Activated naive CD4-positive, alpha-beta T cell treated with anti-CD3 and anti-CD28 coated beads, Interleukin-2, amount 10 ng/mL, durations not matched to agents 7 days and 5 days (primary cell): ENCODE data around the gene KSR2.

Experiments
- CTCF ChIA-PET: fragments of 350-600 bp; sonication (Branson Sonifier 250); formaldehyde crosslinking; loops from one replicate; lab custom pipeline; 2021; ENCODE audit warnings: antibody characterized with exemption; lab: Charles Lee
- DNase-seq: peaks from one replicate; pipeline ENCODE4 v3.0.0-alpha.2; 2020
- H3K27ac Mint-ChIP-seq: one replicate; pipeline ENCODE4 v1.8.0; 2021; ENCODE audit warnings: mild to moderate bottlenecking, moderate library complexity, mixed read lengths
- H3K27me3 Mint-ChIP-seq: one replicate; pipeline ENCODE4 v1.8.0; 2021; ENCODE audit warnings: mild to moderate bottlenecking, mixed read lengths
- H3K36me3 Mint-ChIP-seq: one replicate; pipeline ENCODE4 v1.8.0; 2021; ENCODE audit warnings: mixed read lengths
- H3K4me1 Mint-ChIP-seq: one replicate; pipeline ENCODE4 v1.8.0; 2021; ENCODE audit warnings: mixed read lengths
- H3K4me3 Mint-ChIP-seq: one replicate; pipeline ENCODE4 v1.8.0; 2021; ENCODE audit warnings: mild to moderate bottlenecking, moderate library complexity, mixed read lengths
- H3K9me3 Mint-ChIP-seq: one replicate; pipeline ENCODE4 v1.8.0; 2021; ENCODE audit warnings: mixed read lengths

KSR2 gene

DNA sequence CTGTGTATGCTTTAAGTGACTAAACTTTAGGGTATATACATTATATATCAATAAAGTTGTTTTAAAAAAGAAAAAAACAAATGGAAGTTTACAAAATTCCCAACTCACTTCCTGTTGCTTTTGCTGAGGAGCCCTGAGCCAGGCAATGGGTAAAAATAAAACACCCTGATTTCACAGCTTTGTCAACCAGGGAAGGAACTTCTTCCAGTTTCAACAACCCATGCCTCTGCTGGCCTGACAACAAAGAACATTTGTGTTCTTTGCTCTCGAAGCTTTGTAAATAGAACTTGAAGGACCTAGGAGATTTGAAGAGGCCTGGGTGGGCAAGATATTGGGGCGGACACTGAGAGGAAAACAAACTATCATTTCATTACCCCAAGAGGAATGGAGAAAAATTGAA is 466.2 kb downstream of the KSR2 start:
- no peak for DNase-seq
- H3K36me3 Mint-ChIP-seq, result no peaks in the 10 kb centered on the region
- no peaks in the 10 kb centered on the region for H3K9me3 Mint-ChIP-seq
- no peaks in the 10 kb centered on the region for H3K4me1 Mint-ChIP-seq
- H3K4me3 Mint-ChIP-seq, result no peak overlapping the region
- CTCF ChIA-PET, result no interaction called here
- H3K27me3 Mint-ChIP-seq, result no peaks in the 10 kb centered on the region
- H3K27ac Mint-ChIP-seq, result no peak overlapping the region

DNA sequence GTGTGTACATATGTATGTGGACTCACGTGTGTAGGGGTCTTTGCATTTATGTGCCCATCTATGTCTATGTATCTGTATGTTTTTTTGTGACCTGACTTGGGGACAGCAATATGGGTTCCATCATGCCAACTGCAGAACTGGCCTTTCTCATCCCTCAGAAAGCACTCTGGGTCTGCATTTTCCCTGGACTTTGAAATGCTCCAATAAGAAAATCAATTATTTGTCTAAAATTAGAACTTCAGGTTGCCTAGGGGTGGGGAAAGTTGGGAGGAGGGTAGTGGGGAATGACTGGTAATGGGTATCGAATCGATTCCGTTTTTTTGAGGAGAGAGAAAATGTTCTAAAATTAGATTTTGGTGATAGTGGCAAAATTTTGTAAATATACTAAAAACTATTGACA is 466.6 kb downstream of the KSR2 start:
- no peaks in the 10 kb centered on the region for H3K27me3 Mint-ChIP-seq
- H3K36me3 Mint-ChIP-seq, result no peaks in the 10 kb centered on the region
- H3K4me3 Mint-ChIP-seq, result no peak overlapping the region
- CTCF ChIA-PET, result no interaction called here
- no peaks in the 10 kb centered on the region for H3K4me1 Mint-ChIP-seq
- H3K27ac Mint-ChIP-seq, result no peak overlapping the region
- DNase-seq, result no peak
- no peaks in the 10 kb centered on the region for H3K9me3 Mint-ChIP-seq

DNA sequence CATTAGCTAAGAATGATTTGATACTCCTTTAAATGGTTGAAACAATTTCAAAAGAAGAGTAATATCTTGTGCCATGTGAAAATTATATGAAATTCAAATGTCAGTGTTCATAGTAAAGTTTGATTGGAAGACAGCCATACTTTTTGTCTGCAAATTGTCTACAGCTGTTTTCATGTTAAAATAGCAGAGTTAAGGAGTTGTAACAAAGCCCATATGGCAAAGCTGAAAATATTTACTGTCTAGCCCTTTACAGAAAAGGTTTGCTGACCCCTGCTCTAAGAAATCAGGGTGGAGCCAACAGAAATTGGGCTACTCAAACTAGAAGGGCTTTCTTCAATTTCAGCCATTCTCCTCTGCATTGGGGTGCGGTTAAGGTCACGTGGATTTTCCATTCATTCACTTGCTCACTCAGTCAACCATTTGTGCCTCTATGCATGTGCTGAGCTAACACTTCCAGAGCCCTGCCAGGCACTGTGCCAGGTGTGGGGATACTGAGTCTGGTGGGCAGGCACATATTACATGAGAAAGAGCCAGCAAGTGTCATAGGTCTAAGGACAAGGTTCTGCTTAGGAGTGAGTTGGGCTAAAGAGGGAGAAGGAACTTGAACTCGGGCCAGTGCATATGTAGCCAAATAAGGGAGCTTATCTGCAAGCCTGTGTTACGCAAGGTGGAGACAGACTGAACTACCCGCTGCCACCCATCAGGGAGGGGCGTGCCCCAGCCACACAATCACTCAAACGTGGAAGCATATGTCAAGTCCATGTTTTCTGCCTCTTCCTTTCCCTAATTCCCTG is 467.5 kb downstream of the KSR2 start:
- no peaks in the 10 kb centered on the region for H3K36me3 Mint-ChIP-seq
- H3K9me3 Mint-ChIP-seq, result no peaks in the 10 kb centered on the region
- no peak overlapping the region for H3K27ac Mint-ChIP-seq
- DNase-seq, result no peak
- no peaks in the 10 kb centered on the region for H3K4me1 Mint-ChIP-seq
- no peak overlapping the region for H3K4me3 Mint-ChIP-seq
- CTCF ChIA-PET, result interaction anchor here (0.6 kb wide), 1 partner anchor 280 kb away, joined by 3 read pairs; no protein-coding TSS in a partner anchor
- H3K27me3 Mint-ChIP-seq, result no peaks in the 10 kb centered on the region

DNA sequence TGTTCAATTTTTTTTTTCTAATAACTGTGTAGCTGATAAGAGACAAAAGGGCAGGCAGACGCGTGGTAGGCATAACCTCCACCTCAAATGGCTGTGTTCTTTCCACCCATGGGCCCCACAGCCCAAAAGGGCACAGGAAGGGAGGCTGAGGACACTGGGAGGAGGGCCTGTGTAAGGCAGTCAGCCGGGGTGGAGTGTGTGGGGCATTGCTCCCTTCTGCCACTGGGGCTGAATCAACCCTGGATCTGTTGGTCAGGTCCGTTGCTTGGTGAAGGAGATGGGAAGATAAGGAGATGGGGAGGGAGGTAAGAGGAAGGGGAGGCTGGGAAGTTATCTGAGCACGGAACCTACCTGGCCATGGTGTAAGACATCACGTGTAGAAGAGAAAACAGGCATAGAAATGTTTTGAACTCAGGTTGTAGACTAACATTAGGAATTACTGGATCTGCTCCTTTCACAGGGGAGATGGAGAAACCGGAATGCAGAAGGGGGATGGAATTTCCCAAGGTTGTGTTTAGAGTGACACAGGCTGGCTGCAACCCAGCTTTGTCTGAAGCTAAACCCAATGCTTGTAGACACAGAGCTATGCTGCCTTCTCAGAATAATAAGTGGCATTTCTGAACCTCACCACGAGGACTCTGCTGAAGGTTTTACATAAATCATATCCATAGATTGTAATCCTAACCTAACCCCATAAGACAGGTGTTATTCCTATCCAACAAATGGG is 468.9 kb downstream of the KSR2 start:
- no peaks in the 10 kb centered on the region for H3K9me3 Mint-ChIP-seq
- no peaks in the 10 kb centered on the region for H3K36me3 Mint-ChIP-seq
- no peaks in the 10 kb centered on the region for H3K4me1 Mint-ChIP-seq
- CTCF ChIA-PET, result no interaction called here
- no peak for DNase-seq
- no peaks in the 10 kb centered on the region for H3K27me3 Mint-ChIP-seq
- no peak overlapping the region for H3K4me3 Mint-ChIP-seq
- H3K27ac Mint-ChIP-seq, result no peak overlapping the region

DNA sequence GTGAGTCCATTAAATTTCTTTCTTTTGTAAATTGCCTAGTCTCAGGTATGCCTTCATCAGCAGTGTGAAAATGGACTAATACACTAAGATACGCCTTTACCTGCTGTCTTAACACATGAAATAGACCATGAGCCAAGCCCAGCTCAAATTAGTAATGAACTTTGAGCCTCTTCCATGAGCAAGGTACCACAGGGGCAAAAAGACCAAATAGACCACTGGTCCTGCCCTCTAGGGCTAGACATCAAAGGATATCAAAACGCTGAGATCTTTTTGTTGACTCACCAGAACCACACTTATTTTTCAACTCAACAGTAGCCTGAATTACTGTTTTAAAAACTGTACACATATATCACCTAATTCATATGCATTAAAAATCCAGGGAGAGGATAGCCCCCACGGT is 469.9 kb downstream of the KSR2 start:
- H3K4me1 Mint-ChIP-seq, result no peaks in the 10 kb centered on the region
- no peak for DNase-seq
- H3K27ac Mint-ChIP-seq, result no peak overlapping the region
- CTCF ChIA-PET, result no interaction called here
- H3K27me3 Mint-ChIP-seq, result no peaks in the 10 kb centered on the region
- no peaks in the 10 kb centered on the region for H3K9me3 Mint-ChIP-seq
- H3K36me3 Mint-ChIP-seq, result no peaks in the 10 kb centered on the region
- no peak overlapping the region for H3K4me3 Mint-ChIP-seq

DNA sequence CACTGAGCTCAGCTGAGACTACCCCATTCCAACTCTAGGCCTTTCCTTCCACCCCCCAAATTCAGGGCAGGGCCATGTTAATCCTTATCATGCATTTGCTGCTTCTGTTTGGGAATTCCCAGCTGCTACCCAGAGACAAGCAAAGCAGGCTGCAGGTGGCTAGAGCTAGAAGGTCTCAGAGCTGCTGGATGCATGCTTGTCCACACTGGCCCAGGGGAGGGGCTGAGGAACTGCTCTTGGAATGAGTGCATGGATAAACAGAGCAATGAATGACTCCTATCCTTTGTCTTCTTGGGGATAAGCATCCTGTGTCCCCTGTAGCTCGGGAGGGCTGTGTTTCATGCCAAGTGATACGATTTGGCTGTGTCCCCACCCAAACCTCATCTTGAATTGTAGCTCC is 470.5 kb downstream of the KSR2 start:
- no peaks in the 10 kb centered on the region for H3K27me3 Mint-ChIP-seq
- H3K9me3 Mint-ChIP-seq, result peaks cover 1% of the 10 kb centered on the region
- no peak overlapping the region for H3K27ac Mint-ChIP-seq
- no peak overlapping the region for H3K4me3 Mint-ChIP-seq
- H3K4me1 Mint-ChIP-seq, result no peaks in the 10 kb centered on the region
- H3K36me3 Mint-ChIP-seq, result no peaks in the 10 kb centered on the region
- no peak for DNase-seq
- CTCF ChIA-PET, result interaction anchor here (0.6 kb wide), 1 partner anchor 357 kb away, joined by 3 read pairs; no protein-coding TSS in a partner anchor

DNA sequence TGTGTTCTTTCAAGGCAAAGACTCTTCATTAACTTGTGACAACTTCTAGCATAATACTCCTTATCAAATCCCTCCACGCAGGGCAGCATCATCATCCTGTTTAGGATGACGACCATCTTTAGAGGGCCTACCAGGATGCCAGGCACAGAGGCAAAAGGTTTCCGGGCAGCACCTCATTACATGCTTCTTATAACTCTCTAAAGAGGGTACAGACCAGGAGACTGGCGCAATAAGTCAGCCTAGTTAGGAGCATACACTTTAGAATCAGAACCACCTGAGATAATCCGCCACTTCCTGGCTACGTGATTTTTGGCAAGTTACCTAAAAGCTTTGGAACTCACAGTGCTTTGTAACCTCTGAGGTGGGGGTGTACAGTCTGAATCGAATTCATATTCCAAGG is 471.4 kb downstream of the KSR2 start:
- CTCF ChIA-PET, result no interaction called here
- Mint-ChIP-seq H3K4me1 (no peaks in the 10 kb centered on the region), H3K9me3 (peaks cover 5% of the 10 kb centered on the region), H3K4me3 (no peak overlapping the region), H3K27me3 (no peaks in the 10 kb centered on the region), H3K27ac (no peak overlapping the region), H3K36me3 (no peaks in the 10 kb centered on the region)
- DNase-seq, result no peak

DNA sequence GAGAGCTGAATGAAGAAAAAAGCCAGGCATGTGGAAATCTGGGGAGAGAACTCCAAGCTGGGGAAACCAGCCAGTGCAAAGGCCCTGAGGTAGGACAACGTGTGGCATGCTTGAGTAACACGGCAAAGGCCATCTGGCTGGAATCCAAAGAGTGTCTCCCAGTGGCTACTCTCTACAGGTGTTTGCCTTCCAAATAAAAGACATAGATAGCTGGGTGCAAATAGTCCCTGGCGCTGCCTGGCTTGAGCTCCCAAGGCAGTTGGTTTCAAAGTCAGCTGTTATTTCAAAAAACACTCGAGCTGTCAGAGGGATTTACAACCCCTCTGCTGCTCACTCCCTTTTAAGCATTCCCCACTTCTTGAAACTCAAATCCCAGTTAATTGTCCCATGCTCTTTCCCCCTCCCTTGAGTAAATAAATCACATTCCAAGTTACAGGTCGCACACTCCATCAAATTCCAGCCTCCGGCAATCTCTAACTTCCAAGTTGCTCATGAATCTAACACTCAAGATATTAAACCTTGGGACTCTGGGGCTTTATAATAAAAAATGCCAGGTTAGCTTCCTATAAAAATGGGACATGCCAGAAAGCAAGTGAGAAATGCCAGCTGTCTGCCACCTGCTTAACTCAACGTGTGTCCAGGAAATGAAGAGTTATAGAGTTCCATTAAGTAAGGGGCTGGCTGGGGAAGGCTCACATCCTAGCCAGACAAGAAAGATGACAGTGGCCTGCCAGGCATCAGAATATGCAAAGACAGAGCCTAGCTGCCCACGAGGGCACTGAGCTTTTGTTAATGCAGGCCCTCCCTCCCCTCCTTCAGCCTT is 473.7 kb downstream of the KSR2 start:
- no peaks in the 10 kb centered on the region for H3K4me1 Mint-ChIP-seq
- no peaks in the 10 kb centered on the region for H3K27me3 Mint-ChIP-seq
- CTCF ChIA-PET, result interaction anchor here (1.0 kb wide), 1 partner anchor 127 kb away, joined by 3 read pairs; no protein-coding TSS in a partner anchor
- no peak overlapping the region for H3K27ac Mint-ChIP-seq
- no peak for DNase-seq
- H3K9me3 Mint-ChIP-seq, result peaks cover 5% of the 10 kb centered on the region
- no peaks in the 10 kb centered on the region for H3K36me3 Mint-ChIP-seq
- H3K4me3 Mint-ChIP-seq, result no peak overlapping the region

DNA sequence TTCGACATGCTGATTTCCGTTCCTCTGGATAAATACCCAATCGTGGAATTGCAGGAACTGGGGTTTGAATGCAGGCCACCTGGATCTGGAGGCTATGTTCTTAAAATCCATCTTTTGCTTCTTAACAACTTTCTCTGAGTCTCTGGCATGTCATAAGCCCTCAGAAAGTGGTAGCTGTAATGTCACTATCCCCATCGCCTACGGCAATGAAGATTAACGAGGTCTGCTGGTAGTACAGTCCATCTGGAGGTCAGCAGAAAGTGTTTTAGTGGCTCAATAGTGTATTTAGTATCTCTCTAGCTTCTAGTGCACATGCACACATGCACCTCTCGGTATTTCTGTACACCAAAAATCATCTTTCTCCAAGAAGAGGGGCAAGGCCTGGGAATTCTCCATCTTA is 477.1 kb downstream of the KSR2 start:
- Mint-ChIP-seq H3K36me3 (no peaks in the 10 kb centered on the region), H3K9me3 (peaks cover 5% of the 10 kb centered on the region), H3K4me3 (no peak overlapping the region), H3K27me3 (no peaks in the 10 kb centered on the region), H3K27ac (no peak overlapping the region), H3K4me1 (no peaks in the 10 kb centered on the region)
- CTCF ChIA-PET, result no interaction called here
- DNase-seq, result no peak

DNA sequence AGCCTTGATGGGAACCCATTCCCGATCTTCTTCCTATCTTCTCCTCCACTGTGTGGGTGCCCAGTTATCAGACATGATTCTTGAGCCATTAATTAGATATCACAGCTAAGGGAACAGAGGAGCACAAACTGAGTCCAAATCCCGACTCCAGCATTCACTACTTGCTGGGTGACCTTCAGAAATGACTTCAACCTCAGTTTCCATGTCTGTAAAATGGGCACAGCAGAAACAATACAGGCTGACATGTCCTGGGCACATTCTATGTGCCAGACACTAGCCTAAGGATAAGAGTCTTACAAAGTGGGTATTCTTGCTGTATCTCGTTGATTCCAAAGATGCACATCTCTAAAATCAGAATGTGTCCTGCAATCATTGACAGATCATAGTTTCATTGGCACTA is 478.7 kb downstream of the KSR2 start:
- Mint-ChIP-seq H3K9me3 (peaks cover 5% of the 10 kb centered on the region), H3K27ac (no peak overlapping the region), H3K27me3 (no peaks in the 10 kb centered on the region), H3K4me1 (no peaks in the 10 kb centered on the region), H3K4me3 (no peak overlapping the region), H3K36me3 (no peaks in the 10 kb centered on the region)
- DNase-seq, result no peak
- CTCF ChIA-PET, result no interaction called here

DNA sequence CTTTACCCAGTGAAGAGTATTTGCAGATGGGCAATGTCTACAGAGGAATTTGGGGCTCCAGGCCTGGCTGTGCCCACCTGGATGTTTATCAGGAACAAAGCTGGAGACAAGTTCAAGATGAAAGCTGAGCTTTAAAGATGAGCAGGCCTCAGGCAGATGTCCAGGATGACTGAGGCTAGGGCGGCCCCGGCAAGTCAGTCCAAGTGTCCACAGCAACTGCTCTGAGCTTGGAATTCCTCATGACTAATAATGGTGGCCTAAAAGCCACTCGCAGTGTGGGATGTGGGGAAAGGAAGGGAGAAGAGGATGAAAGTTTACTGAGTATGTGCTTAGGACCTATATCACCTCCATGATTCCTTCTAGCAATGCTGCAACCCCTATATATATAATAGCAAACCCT is 479.1 kb downstream of the KSR2 start:
- Mint-ChIP-seq H3K4me3 (no peak overlapping the region), H3K4me1 (no peaks in the 10 kb centered on the region), H3K27me3 (no peaks in the 10 kb centered on the region), H3K9me3 (peaks cover 5% of the 10 kb centered on the region), H3K27ac (no peak overlapping the region), H3K36me3 (no peaks in the 10 kb centered on the region)
- CTCF ChIA-PET, result no interaction called here
- DNase-seq, result no peak

DNA sequence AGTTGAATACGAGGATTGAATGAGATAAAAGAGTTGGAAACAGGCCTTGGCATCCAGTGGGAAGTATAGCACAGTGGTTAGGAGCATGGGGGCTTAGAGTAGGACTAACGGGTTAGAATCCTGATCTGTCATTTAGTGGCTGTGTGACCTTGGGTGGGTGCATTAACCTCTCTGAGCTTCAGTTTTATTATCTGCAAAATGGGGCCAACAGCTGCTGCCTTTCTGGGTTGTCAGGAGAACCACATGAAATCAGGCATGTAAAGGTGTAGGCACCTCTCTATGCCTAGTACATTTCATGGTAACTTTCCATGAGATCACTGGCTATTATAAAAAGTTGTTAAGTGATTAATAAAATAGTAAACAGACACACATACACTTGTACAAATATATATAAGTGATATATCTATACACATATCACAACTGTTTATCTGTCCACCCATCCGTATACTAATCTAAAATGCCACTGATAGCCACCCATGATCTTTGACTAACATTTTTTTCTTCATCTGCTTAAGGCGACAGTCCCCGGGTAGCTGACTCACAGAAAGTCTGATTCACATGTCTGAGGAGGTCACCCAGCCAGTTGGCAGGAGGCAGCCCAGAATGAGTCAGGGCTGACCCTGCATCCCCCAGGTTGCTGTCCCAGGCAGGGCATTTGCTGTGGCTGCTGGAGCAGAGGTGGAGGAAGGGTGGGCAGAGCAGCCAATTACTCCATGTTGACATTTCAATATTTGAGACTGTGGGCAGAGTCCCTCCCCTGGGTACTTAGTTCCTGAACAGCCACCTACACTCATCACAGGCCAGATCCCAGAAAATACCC is 481.7 kb downstream of the KSR2 start:
- H3K4me1 Mint-ChIP-seq, result no peaks in the 10 kb centered on the region
- DNase-seq, result no peak
- no peaks in the 10 kb centered on the region for H3K36me3 Mint-ChIP-seq
- no peak overlapping the region for H3K4me3 Mint-ChIP-seq
- H3K9me3 Mint-ChIP-seq, result no peaks in the 10 kb centered on the region
- no peaks in the 10 kb centered on the region for H3K27me3 Mint-ChIP-seq
- no peak overlapping the region for H3K27ac Mint-ChIP-seq
- CTCF ChIA-PET, result no interaction called here

DNA sequence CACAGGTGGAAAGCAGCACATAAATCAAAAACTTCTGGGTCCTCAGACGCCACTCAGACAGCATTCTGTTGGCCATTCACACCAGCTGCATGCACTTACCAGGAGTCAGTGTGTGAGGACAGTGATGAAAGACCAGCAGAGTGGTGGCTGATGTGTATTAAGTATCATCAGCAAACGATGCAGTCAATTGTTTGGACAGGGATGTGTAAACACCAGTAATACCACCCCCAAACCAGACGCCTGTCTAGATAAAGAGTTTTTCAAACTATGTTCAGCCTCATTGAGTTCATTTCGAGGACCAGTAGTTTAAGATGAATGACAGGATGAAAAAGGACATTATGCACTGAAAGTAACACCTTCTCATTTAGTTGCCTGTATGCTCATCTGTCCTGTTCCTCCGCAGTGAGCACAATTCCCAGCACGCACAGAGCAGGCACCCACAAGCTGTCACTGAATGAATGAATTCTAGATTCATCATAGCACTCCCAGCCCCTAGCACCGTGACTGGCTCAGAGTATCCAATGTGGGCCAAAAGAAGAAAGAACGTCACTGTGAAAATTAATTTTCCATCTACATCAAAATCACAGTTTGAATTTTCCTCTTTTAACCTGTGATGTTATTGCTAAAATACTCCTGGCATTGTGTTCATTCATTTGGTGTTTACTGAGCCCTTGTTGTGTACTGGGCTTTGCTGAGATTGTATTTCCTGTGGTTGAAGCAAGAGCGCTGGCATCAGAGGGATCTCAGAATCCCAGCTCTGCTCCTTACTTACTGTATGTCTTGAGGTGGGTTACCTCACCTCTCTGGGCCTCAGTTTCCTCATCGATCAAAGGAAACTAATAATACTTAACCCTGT is 482.6 kb downstream of the KSR2 start:
- no peaks in the 10 kb centered on the region for H3K36me3 Mint-ChIP-seq
- H3K27me3 Mint-ChIP-seq, result no peaks in the 10 kb centered on the region
- no peak overlapping the region for H3K4me3 Mint-ChIP-seq
- DNase-seq, result no peak
- no peaks in the 10 kb centered on the region for H3K4me1 Mint-ChIP-seq
- CTCF ChIA-PET, result no interaction called here
- no peak overlapping the region for H3K27ac Mint-ChIP-seq
- H3K9me3 Mint-ChIP-seq, result no peaks in the 10 kb centered on the region
